ENCODE measurements around the gene TAF1B. TPM values are rescaled to one million over a fixed set of nuclear protein-coding genes. Genes with fewer than 3 reads are reported as not detected.

The TAF1B gene
- total RNA-seq, 4 donors from 2014 or later = 11.7 to 49.4 (median 18.9) TPM

DNA sequence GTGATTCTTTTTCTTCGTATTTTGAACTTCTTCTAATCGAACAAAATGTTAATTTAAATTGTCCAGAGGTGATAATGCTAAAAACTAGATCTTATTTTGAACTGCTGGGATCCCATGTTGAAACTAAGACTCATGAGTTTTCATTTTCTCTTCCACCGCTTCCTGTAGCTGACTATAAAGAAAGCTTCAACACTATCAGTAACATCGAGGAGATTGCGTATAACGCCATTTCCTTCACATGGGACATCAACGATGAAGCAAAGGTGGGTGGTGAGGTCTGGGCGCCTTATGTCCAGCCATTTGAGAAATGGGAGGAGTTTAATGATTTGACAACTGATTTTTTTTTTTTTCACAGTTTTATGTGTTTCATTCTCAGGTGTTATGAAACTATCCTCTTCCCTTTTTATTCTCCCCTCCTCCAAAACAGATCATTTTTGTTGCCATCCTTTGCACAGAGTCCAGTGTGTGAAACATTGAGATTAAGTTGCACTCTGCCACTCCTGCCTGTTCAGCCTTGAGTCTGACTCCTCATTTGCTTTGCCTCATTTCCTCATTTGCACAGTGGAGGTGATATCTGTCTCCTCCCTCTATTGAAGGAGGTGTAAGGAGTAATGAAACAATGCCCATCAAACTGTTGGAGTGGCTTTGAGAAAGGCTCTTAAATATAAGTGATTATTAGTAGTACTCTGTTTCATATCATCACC, 122.0 kb downstream of the TAF1B start:
- TF ChIP-seq, protein P1, sequence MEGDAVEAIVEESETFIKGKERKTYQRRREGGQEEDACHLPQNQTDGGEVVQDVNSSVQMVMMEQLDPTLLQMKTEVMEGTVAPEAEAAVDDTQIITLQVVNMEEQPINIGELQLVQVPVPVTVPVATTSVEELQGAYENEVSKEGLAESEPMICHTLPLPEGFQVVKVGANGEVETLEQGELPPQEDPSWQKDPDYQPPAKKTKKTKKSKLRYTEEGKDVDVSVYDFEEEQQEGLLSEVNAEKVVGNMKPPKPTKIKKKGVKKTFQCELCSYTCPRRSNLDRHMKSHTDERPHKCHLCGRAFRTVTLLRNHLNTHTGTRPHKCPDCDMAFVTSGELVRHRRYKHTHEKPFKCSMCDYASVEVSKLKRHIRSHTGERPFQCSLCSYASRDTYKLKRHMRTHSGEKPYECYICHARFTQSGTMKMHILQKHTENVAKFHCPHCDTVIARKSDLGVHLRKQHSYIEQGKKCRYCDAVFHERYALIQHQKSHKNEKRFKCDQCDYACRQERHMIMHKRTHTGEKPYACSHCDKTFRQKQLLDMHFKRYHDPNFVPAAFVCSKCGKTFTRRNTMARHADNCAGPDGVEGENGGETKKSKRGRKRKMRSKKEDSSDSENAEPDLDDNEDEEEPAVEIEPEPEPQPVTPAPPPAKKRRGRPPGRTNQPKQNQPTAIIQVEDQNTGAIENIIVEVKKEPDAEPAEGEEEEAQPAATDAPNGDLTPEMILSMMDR (IDR thresholded peaks at IDR 0.05; ENCODE audit: low read depth) = no peak

DNA sequence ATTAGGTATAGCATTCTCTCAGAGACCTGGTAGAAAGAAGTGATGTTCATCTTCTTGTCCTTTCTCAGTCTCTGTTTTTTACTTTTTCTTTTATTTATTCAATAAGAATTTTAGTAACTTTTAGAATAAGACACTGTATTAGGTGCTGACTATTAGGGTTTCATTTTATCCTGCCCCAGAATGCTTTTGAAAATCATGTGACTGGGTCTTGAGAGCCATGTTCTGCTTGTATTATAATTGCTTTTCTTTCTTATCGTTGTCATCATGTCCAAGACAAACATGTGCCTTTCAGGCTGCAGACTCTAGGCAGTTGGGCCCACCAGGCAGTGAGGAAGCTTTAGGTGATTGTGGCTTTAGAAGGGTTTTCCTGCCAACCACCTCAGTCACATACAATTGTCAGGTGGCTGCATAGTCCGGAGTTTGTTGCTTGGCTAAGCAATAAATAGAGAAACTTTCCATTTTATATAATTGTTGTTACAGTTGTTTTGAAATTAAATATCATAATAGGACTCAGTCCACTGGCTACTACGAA, 123.3 kb downstream of the TAF1B start:
- TF ChIP-seq, protein P1 (IDR thresholded peaks at IDR 0.05; ENCODE audit: low read depth) = no peak

DNA sequence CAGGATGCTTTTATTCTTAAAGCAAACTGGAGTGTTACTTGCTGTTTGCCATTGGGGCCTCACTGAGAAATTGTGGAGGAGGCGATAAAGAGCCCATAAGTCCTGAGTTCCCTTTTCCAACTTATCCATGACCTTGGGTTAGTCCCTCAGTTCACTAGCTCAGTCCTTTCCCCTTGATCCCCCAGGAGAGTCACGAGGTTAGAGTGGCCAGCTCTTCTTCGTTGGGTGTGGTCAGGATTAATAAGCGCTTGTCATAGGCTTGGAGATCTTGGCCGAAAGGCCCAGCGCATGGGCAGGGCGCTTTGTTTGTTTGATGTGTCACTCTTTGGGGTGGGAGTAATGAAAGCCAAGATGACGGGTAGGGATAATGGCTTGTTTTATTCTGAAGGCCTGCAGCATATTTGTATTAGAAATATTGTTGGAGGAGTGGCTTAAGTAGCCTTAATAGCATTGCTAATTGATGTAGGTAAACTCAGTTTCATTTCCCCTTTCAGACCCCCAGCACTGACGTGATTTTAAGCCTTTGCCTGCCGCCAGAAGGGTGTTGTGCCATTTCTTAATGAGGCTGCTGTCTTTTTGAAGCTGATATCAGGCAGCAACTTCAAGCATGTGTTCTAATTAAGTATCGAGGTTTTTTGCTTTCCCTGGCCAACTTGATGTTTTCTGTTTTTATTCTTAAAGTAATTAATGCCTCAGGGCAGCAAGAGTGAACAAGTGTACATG, 123.9 kb downstream of the TAF1B start:
- TF ChIP-seq, protein P1 (IDR thresholded peaks at IDR 0.05; ENCODE audit: low read depth) = no peak

DNA sequence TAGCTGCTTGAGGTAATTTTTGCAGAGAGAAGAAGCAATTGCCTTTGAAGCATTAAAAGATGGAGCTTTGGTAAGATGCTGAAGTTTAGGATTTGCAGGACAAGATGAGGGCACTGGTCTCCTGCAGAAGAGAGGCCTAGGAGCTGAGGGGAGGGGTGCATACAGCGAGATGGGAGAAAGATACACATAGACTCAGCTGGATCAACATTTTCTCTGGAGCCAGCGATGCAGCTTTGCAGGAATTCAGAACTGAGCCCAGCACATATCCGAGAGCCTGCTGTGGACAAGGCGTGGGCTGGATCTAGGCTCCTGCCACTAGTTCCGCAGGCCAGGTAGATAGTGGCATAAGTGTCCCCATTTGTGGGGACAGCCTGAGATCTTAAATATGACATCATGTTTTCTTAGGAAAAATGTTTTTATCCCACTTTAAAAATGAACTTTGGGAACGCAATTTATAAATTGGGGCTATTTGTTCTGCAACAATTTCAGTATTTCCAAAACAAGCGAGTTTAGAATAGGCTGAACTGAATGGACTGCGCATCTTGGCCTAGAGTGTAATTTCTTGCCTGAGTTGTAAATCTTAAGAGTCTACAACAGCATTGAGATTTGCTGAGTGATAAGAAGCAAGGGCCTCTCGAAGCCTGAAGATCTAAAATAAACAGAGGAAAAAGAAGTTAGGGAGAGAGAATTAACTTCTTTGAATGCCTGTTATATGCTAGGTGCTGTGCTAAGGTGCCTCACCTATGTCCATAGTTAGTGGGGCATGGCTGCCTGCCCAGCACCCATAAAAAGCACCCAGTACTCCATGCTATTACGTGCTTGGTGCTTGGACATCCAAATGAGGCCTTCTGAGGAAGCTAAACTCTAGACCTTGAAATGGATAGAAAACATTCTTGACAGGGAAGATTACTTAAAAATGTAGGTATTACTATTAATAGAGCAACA, 125.6 kb downstream of the TAF1B start:
- TF ChIP-seq, protein P1 (IDR thresholded peaks at IDR 0.05; ENCODE audit: low read depth) = no peak

DNA sequence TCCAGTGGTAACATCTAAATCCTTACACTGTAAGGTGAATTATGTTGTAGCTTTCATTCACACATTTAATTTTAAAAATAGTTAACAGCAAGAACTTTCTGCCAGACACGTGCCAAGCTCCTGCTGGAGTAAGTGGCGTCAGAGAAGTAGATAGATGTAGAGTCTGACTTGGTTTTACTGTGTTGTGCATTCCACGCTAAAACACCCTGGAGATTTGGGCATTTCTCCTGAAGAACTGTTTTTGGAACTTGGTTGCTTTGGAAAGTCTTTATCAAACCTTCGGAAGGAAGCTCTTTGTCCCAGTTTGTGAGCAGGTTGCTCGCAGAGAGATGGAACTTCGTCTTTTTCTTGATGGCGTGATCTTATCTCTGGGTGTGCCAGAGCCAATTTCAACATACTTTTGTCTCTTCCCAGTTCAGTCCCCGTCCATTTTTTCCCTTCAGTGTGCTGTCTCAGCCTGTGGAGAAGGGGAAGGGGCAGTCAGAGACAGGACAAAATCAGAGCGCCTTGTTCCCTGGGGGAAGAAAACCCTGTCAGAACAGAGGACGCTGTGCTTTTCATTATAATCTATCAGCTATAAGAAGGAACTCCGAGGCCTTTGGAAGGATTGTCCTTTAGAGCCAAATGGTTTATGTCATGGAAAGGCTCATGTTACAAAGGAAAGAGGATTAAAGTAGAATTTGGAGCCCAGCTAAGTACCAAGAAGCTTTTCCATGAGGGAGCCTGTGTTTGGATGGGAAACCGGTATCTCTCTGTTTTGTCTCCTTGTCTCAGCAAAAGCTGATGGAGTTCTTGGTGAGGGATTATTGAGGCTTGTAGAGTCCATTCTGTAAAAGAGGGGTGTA, 127.1 kb downstream of the TAF1B start:
- TF ChIP-seq, protein P1 (IDR thresholded peaks at IDR 0.05; ENCODE audit: low read depth) = no peak

DNA sequence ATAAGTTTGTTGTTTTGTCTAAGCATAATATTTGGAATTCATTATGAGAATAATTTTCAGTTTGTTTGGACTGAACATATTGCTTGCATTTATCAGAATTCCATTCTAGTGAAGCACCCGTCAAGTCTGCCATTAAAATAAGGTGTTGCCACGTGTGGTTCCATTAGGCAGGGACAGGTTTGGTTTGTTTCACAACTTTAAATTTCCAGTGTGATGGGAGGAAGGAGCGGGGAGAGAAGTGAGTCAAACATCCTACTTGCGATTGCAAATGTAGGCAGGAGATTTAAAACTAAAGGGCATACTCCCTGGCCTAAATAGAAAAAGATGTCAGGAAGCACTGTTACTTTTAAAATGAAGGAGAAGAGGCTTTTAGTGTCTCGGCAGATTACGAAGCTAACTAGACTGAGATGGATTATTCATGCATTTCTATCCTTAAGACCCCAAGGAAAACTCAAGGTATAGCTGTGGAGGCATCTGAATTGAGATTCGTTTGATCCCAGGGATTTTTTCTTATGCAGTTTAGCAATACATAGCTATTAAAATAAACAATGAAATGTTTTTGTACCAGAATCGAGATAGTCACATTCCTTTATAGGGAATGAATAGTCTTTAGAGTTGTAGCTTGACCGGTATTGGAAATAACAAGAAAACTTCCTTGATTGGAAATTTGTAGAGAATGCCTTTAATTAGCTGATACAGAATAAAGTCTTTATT, 128.0 kb downstream of the TAF1B start:
- TF ChIP-seq, protein P1 (IDR thresholded peaks at IDR 0.05; ENCODE audit: low read depth) = no peak
